ENCODE data around the gene HES1.

HES1 gene

DNA sequence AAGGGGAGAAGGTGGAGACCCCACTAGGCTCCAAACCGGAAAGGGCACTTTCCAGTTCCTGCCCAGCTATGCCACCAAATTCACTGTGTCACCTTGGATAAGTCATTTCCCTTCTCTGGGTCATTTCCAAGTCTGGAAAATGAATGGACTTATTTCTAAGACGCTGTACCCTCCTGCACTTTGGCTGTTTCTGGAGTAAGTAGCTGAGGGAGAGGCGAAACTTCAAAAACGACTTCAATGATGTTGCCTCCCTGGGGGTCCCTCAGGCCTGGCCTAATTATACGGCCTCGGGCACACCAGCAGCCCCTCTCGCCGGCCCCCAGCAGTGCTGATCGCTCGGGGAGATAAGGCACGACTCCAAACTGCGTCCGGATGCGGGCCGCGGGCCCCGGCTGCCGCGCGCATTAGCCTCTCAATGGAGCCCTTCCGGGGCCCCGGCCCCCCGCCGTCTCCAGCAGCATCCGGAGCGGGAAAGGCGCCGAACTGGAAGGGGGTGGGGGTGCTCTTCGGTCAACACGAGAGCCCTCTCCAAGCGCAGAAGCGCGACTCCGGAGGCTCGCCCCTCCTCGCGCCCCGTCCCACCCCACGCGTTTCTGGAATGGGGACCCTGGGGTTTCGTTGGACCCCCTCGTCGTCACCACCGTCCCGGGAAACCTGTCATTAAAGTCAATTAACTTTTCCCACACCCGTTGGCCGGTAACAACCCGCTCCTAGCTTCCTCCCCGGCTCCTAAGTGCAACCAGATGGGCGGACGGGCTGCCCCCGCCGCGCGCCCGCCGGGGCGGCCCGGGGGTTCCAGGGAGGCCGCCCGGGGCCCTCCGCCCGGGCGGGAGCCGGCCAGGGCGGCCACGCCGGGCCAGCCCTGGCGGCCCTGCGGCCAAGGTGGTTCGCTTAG, 4.8 kb downstream of the HES1 start:
- POLR2A ChIA-PET, result interaction anchor here (0.5 to 1.2 kb wide), 6 partner anchors 11 to 270 kb away, joined by 3 to 6 read pairs (median 3); no protein-coding TSS in a partner anchor
- H3K4me3 ChIP-seq (ENCODE audit: low read depth, low read length), result peak overlapping the region; percentile 44
- CTCF ChIA-PET, result interaction anchor here (0.9 to 9.1 kb wide), 4 partner anchors 62 to 359 kb away, joined by 3 to 100 read pairs (median 18); no protein-coding TSS in a partner anchor

GRCh38 chr3:194141415-194142155, 5.6 kb downstream of the HES1 start:
- H3K4me3 ChIP-seq (ENCODE audit: low read depth, low read length), result peak overlapping the region; percentile 44
- DNase-seq (ENCODE audit: low read depth, low spot score), result no peak
- ChIA-PET CTCF (interaction anchor here (1.4 to 9.1 kb wide), 3 partner anchors 172 to 360 kb away, joined by 5 to 100 read pairs (median 32); no protein-coding TSS in a partner anchor), POLR2A (interaction anchor here (0.6 to 1.2 kb wide), 5 partner anchors 12 to 270 kb away, joined by 3 to 6 read pairs (median 3); no protein-coding TSS in a partner anchor)
- TF ChIP-seq, protein P1, sequence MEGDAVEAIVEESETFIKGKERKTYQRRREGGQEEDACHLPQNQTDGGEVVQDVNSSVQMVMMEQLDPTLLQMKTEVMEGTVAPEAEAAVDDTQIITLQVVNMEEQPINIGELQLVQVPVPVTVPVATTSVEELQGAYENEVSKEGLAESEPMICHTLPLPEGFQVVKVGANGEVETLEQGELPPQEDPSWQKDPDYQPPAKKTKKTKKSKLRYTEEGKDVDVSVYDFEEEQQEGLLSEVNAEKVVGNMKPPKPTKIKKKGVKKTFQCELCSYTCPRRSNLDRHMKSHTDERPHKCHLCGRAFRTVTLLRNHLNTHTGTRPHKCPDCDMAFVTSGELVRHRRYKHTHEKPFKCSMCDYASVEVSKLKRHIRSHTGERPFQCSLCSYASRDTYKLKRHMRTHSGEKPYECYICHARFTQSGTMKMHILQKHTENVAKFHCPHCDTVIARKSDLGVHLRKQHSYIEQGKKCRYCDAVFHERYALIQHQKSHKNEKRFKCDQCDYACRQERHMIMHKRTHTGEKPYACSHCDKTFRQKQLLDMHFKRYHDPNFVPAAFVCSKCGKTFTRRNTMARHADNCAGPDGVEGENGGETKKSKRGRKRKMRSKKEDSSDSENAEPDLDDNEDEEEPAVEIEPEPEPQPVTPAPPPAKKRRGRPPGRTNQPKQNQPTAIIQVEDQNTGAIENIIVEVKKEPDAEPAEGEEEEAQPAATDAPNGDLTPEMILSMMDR (IDR thresholded peaks at IDR 0.05; ENCODE audit: insufficient read depth, low read length, missing control alignments), result no peak

More for the DNA sequence above, 4.8 kb downstream of the HES1 start:
- no peak for DNase-seq (ENCODE audit: low read depth, low spot score)
- TF ChIP-seq, protein P1 (IDR thresholded peaks at IDR 0.05; ENCODE audit: insufficient read depth, low read length, missing control alignments), result no peak

DNA sequence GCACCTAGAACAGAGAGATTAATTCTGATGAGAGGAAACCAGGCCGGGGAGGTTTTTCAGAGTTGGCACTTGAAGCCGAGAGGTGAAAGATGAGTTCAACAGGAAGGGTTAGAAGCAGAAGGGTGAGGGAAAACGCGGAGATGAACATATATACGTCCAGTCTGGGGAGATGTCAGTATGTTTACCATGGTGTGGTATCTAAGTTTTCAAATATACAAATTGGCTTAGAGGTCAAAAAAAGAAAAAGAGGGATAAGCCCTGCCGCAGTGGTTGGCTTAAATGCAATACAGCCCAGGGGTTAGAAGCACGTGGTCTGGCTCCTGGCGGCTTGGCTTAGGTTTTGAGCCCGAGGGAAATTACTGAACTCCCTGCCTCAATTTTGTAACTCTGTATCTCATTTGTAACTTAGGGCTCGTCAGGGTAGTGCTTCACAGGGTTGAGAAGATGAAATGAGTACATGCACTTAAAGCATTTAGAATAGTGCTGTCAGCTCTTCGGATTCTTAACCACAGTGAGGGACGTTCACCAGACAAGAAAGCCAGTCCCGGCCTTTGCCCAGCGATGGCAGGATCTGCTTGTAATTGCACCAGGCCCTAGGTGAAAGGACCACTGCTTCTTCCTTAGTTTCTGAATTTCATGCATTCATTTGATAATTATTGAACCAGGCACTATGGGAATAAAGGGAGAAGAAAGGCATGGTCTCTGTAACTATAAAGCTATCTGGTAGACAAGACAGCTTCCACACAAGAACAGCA, 6.4 kb downstream of the HES1 start:
- POLR2A ChIA-PET, result interaction anchor here (1.0 kb wide), 1 partner anchor 271 kb away, joined by 4 read pairs; no protein-coding TSS in a partner anchor
- DNase-seq (ENCODE audit: low read depth, low spot score), result no peak
- no peak overlapping the region for H3K4me3 ChIP-seq (ENCODE audit: low read depth, low read length)
- TF ChIP-seq, protein P1 (IDR thresholded peaks at IDR 0.05; ENCODE audit: insufficient read depth, low read length, missing control alignments), result no peak
- CTCF ChIA-PET, result interaction anchor here (4.5 to 9.1 kb wide), 2 partner anchors 174 to 361 kb away, joined by 32 to 100 read pairs; no protein-coding TSS in a partner anchor

DNA sequence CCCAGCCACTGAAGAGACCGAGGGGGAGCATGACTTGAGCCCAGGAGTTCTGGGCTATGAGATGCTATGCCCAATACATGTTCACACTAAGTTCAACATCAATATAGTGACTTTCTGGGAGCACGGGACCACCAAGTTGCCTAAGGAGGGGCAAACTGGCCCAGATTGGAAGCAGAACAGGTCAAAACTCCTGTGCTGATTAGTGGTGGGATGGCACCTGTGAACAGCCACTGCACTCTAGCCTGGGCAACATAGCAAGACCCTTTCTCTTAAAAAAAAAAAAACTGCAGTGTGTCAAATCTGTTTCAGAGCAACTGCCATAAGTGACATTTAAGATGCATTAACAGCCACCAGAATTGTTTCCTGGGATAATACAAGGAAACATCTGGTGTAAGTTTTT, 9.8 kb downstream of the HES1 start:
- TF ChIP-seq, protein P1 (IDR thresholded peaks at IDR 0.05; ENCODE audit: insufficient read depth, low read length, missing control alignments), result no peak

GRCh38 chr3:194147679-194148078, 11.7 kb downstream of the HES1 start:
- CTCF ChIA-PET, result interaction anchor here (2.6 kb wide), 1 partner anchor 168 kb away, joined by 9 read pairs; no protein-coding TSS in a partner anchor
- TF ChIP-seq, protein P1 (IDR thresholded peaks at IDR 0.05; ENCODE audit: insufficient read depth, low read length, missing control alignments), result no peak
- DNase-seq (ENCODE audit: low read depth, low spot score), result no peak
- H3K4me3 ChIP-seq (ENCODE audit: low read depth, low read length), result no peak overlapping the region
- POLR2A ChIA-PET, result no interaction called here

More for the DNA sequence above, 9.8 kb downstream of the HES1 start:
- no peak for DNase-seq (ENCODE audit: low read depth, low spot score)
- POLR2A ChIA-PET, result no interaction called here
- CTCF ChIA-PET, result no interaction called here
- no peak overlapping the region for H3K4me3 ChIP-seq (ENCODE audit: low read depth, low read length)

Data from AG04449 (cell line).